HepG2 (cell line): ENCODE results near the gene FOLR1. TPM values are rescaled to one million over a fixed set of nuclear protein-coding genes. Genes with fewer than 3 reads are reported as not detected.
A peak's percentile ranks its signal among the peaks of the same experiment; 100 is the strongest.

ENCODE experiments used
- ATAC-seq: fragments of 200-7000 bp; cut with Tn5 transposase; 3 replicates; pipeline ENCODE4 v1.9.1; 2020; ENCODE audit warnings: mild to moderate bottlenecking, moderate library complexity
- BruUV-seq: library from RNA; stranded (reverse); fragments of 400-500 nt; replicated peaks from 2 replicates; lab custom pipeline; 2021; lab: Mats Ljungman, UMichigan
- CTCF ChIA-PET: fragments of 300-600 bp; formaldehyde crosslinking; extraction: SDS; loops from one replicate; lab custom pipeline; 2021; ENCODE audit warnings: low total read pairs, inconsistent platforms, low intra/inter-chr PET ratio; lab: Yijun Ruan, JAX
- POLR2A ChIA-PET: fragments of 350-600 bp; sonication (Branson Sonifier 250); formaldehyde crosslinking; loops from one replicate; lab custom pipeline; 2020; ENCODE audit warnings: antibody characterized with exemption, inconsistent platforms; lab: Yijun Ruan, JAX
- DNase-seq: peaks from one replicate; pipeline ENCODE4 v3.0.0-alpha.2; 2015; ENCODE audit warnings: low spot score
- FAIRE-seq: peaks from 3 replicates; lab custom pipeline; 2011; peaks lifted over from hg19 to GRCh38; lab: Jason Lieb, UNC
- H2AFZ ChIP-seq: one replicate; pipeline ENCODE4 v1.6.1; 2011; ENCODE audit warnings: low read length, inconsistent platforms
- H3K27ac ChIP-seq: fragments of 300-600 bp; 3 replicates; pipeline ENCODE4 v1.8.0; 2011; ENCODE audit warnings: mixed run types, mild to moderate bottlenecking, mixed read lengths, low read length, inconsistent platforms; ENCODE audit not compliant: insufficient read depth; ENCODE audit errors: extremely low read length
- H3K27me3 ChIP-seq, 2 experiments: fragments of 200-600 bp in 1 of 2; 2 replicates in 1 of 2; 3 replicates in 1 of 2; pipeline versions ENCODE4 v1.6.0 to v1.8.0; 2011; ENCODE audit warnings: low read length in 2 of 2, mild to moderate bottlenecking in 2 of 2, moderate library complexity in 2 of 2, inconsistent platforms in 1 of 2; ENCODE audit not compliant: insufficient read depth in 2 of 2, control insufficient read depth in 1 of 2
- H3K36me3 ChIP-seq, 2 experiments: fragments of 200-600 bp in 1 of 2; replicated peaks in 1 of 2; 2 replicates in 1 of 2; 3 replicates in 1 of 2; pipeline versions ENCODE4 v1.5.1 to v1.8.0; 2011; ENCODE audit warnings: low read length in 2 of 2, inconsistent platforms in 1 of 2; ENCODE audit not compliant: insufficient read depth in 2 of 2, control insufficient read depth in 1 of 2
- H3K4me1 ChIP-seq: 2 replicates; pipeline ENCODE4 v1.5.1; 2012; ENCODE audit warnings: low read length, inconsistent platforms; ENCODE audit not compliant: insufficient read depth
- H3K4me2 ChIP-seq: 2 replicates; pipeline ENCODE4 v1.6.0; 2011; ENCODE audit warnings: low read depth, low read length, inconsistent platforms
- H3K4me3 ChIP-seq, 3 experiments: fragments of 200-600 bp in 1 of 3; sonication (generic), shearing (Covaris generic) in 1 of 3; replicated peaks in 1 of 3; 2 replicates each; pipeline ENCODE4 v1.5.1; 2011 to 2016; ENCODE audit warnings: low read length in 3 of 3, inconsistent platforms in 2 of 3, low read depth in 2 of 3, mild to moderate bottlenecking in 2 of 3, control low read depth in 1 of 3, mixed read lengths in 1 of 3; ENCODE audit not compliant: insufficient read depth in 1 of 3
- H3K79me2 ChIP-seq: one replicate; pipeline ENCODE4 v1.6.1; 2011; ENCODE audit warnings: low read length, inconsistent platforms; ENCODE audit not compliant: insufficient read depth
- H3K9ac ChIP-seq: 2 replicates; pipeline ENCODE4 v1.6.0; 2011; ENCODE audit warnings: mild to moderate bottlenecking, low read depth, low read length, inconsistent platforms; ENCODE audit not compliant: insufficient read depth
- H3K9me3 ChIP-seq: 2 replicates; pipeline ENCODE4 v1.5.1; 2012; ENCODE audit warnings: mild to moderate bottlenecking, low read length
- H4K20me1 ChIP-seq: 2 replicates; pipeline ENCODE4 v1.6.0; 2011; ENCODE audit warnings: inconsistent platforms, mild to moderate bottlenecking, low read length, moderate library complexity; ENCODE audit not compliant: insufficient read depth
- AGO2 ChIP-seq: fragments of 200-400 bp; formaldehyde crosslinking; optimal IDR thresholded peaks from 2 replicates; pipeline ENCODE3; 2017; ENCODE audit warnings: mild to moderate bottlenecking, low read depth, low read length, moderate library complexity
- HES4 ChIP-seq: sonication (generic); formaldehyde crosslinking; IDR thresholded peaks from 2 replicates; pipeline ENCODE4 v1.9.0; 2021; ENCODE audit warnings: mild to moderate bottlenecking, missing genetic modification reagents, borderline replicate concordance
- HNRNPH1 ChIP-seq: fragments of 200-400 bp; formaldehyde crosslinking; optimal IDR thresholded peaks from 2 replicates; pipeline ENCODE3; 2017; ENCODE audit warnings: mild to moderate bottlenecking, low read depth, low read length
- MAZ ChIP-seq, 2 experiments: sonication (generic) in 1 of 2; formaldehyde crosslinking in 1 of 2; IDR thresholded peaks; 2 replicates each; pipeline versions ENCODE4 v1.5.0 to v1.6.1; 2012 to 2020; ENCODE audit warnings: low read depth in 2 of 2, mild to moderate bottlenecking in 2 of 2, borderline replicate concordance in 1 of 2, improper control_type of control experiment in 1 of 2, low read length in 1 of 2, missing genetic modification reagents in 1 of 2, moderate library complexity in 1 of 2
- RNF2 ChIP-seq: fragments of 450-650 bp; conservative IDR thresholded peaks from 2 replicates; pipeline ENCODE4 v1.6.1; 2016; ENCODE audit warnings: low read depth
- ZFX ChIP-seq: sonication (generic); formaldehyde crosslinking; IDR thresholded peaks from 2 replicates; pipeline ENCODE4 v1.4.0; 2020; ENCODE audit warnings: mild to moderate bottlenecking, low read depth, missing genetic modification reagents, moderate library complexity
- ZFY ChIP-seq: sonication (generic); formaldehyde crosslinking; IDR thresholded peaks from 2 replicates; pipeline ENCODE4 v1.4.0; 2020; ENCODE audit warnings: missing genetic modification reagents
- ZNF234 ChIP-seq: sonication (generic); formaldehyde crosslinking; conservative IDR thresholded peaks from 2 replicates; pipeline ENCODE4 v1.5.1; 2020; ENCODE audit warnings: mild to moderate bottlenecking, missing genetic modification reagents
- ZNF337 ChIP-seq: sonication (generic); formaldehyde crosslinking; IDR thresholded peaks from 2 replicates; pipeline ENCODE4 v1.5.1; 2020; ENCODE audit warnings: missing genetic modification reagents, low read depth, mild to moderate bottlenecking, borderline replicate concordance
- ZNF383 ChIP-seq: sonication (generic); formaldehyde crosslinking; IDR thresholded peaks from 2 replicates; pipeline ENCODE4 v1.4.0; 2020; ENCODE audit warnings: missing genetic modification reagents, mild to moderate bottlenecking, borderline replicate concordance
- ZNF432 ChIP-seq: sonication (generic); formaldehyde crosslinking; IDR thresholded peaks from 2 replicates; pipeline ENCODE4 v1.5.0; 2020; ENCODE audit warnings: missing genetic modification reagents, mild to moderate bottlenecking, borderline replicate concordance
- ZNF773 ChIP-seq: sonication (generic); formaldehyde crosslinking; IDR thresholded peaks from 2 replicates; pipeline ENCODE4 v1.4.0; 2020; ENCODE audit warnings: missing genetic modification reagents, borderline replicate concordance
- ZSCAN21 ChIP-seq: sonication (generic); formaldehyde crosslinking; IDR thresholded peaks from 2 replicates; pipeline ENCODE4 v1.8.0; 2022; ENCODE audit warnings: mild to moderate bottlenecking, missing genetic modification reagents, moderate library complexity, borderline replicate concordance
- ZSCAN31 ChIP-seq: sonication (generic); formaldehyde crosslinking; IDR thresholded peaks from 2 replicates; pipeline ENCODE4 v1.5.0; 2020; ENCODE audit warnings: low read depth, mild to moderate bottlenecking, missing genetic modification reagents
- WGBS: methylation state at CpG from one replicate; pipeline ENCODE4 v1.1.6; 2017; ENCODE audit warnings: low lambda C conversion rate; 5-methylcytosine and 5-hydroxymethylcytosine counted together
- in situ Hi-C: cut with HindIII; loops from 2 replicates; pipeline ENCODE4 v1.10.0; 2017; ENCODE audit warnings: low pct_unique_long_range_greater_than_20kb; ENCODE audit not compliant: extremely low pct_ligation_motif_present
- intact Hi-C: fragments of 100-400 bp; cut with micrococcal nuclease; formaldehyde crosslinking; loops from one replicate; pipeline ENCODE4 v1.10.0; 2022; ENCODE audit not compliant: unreplicated experiment
- polyA plus RNA-seq, 8 experiments: library from polyadenylated mRNA; depleted of rRNA in 3 of 8; stranded (reverse) in 7 of 8; unstranded in 1 of 8; fragments of >200 nt; fragmentation: Illumina TruSeq in 4 of 8; extraction: Trizol in 4 of 8; gene quantifications; 2 replicates each; pipeline versions ENCODE4 v1.2.1 to v1.2.3, GENCODE V29; 2011 to 2016; ENCODE audit warnings: low read depth in 4 of 8, missing spikeins in 1 of 8, mixed read lengths in 1 of 8; ENCODE audit not compliant: insufficient read depth in 1 of 8
- total RNA-seq, 5 experiments: library from RNA; depleted of rRNA; stranded (reverse); fragments of >200 nt; fragmentation: Illumina TruSeq; extraction: Trizol; gene quantifications; 2 replicates each; pipeline ENCODE4 v1.2.3, GENCODE V29; 2016; ENCODE audit warnings: low read depth in 1 of 5
- TF ChIP-seq, protein P1 (sequence below): sonication (generic); formaldehyde crosslinking; IDR thresholded peaks from 2 replicates; pipeline ENCODE4 v1.4.0; 2020; ENCODE audit warnings: missing genetic modification reagents
- TF ChIP-seq, protein P2 (sequence below): sonication (generic); formaldehyde crosslinking; conservative IDR thresholded peaks from 2 replicates; pipeline ENCODE4 v1.8.1; 2023; ENCODE audit warnings: missing genetic modification reagents
- TF ChIP-seq, protein P3 (sequence below): IDR thresholded peaks from 2 replicates; pipeline ENCODE4 v1.6.1; 2012; ENCODE audit warnings: inconsistent platforms

The FOLR1 gene
- total and polyA plus RNA-seq, 2 of the 13 experiments (the other 11 are each of a cell fraction or from before 2014, with no cell fraction given) = 0.20 TPM; not detected in 1

DNA sequence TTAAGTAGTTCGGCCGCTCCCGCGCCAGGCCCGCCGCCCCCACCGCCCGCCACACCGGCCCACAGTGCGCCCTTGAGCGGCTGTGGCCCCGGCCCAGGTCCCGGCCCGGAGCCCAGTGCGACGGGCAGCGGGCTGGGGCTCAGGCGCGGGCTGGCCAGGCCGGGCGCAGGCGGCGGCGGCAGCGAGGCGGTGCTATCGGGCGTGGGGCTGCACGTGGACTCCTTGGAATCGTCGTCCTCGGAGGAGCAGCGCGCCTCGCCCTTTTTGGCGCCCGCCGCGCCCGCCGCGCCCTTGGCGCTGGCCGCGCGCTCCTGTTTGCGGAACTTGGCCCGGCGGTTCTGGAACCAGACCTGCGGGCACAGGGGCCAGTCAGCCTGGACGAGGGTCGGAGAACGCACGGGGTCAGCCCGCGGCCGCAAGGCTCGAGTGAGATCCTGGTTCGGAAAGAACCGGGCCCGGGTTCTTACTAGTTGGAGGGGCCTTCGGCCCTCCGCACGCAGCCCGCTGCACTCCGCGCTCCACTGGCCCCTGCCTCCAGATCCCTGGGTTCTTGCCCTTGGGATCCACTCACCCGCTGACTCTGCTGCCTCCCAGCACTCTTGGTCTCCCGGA lies 48.0 kb downstream of the FOLR1 start:
- H2AFZ ChIP-seq = no peak overlapping the region
- ChIA-PET CTCF (no interaction called here), POLR2A (no interaction called here)
- no peak for DNase-seq
- peaks cover 5 to 7% of the 10 kb centered on the region in 2 experiments; a peak in 3 of 5 replicates for H3K36me3 ChIP-seq
- H4K20me1 ChIP-seq = no peaks in the 10 kb centered on the region
- BruUV-seq = no TSS peak
- intact Hi-C loops (loop anchor here (2.0 kb wide), 1 partner anchor 15 kb away; the partner anchor contains the start of gene INPPL1), in situ Hi-C loops (no loop called here)
- H3K4me2 ChIP-seq = peak overlapping the region; percentile 48
- WGBS = 35% methylated on average over 19 of the region's 69 CpGs
- ATAC-seq = peak; percentile 57
- FAIRE-seq = no peak
- no peaks in the 10 kb centered on the region for H3K9me3 ChIP-seq
- H3K27ac ChIP-seq = no peak overlapping the region
- no peaks in the 10 kb centered on the region for H3K79me2 ChIP-seq
- peaks cover 6 to 42% of the 10 kb centered on the region in 2 experiments; a peak in 4 of 5 replicates for H3K27me3 ChIP-seq
- peak overlapping the region in 1 of 3 experiments; percentile 45; a peak in 2 of 6 replicates for H3K4me3 ChIP-seq
- 0 out of 2 replicates have a peak overlapping the region, but pooled peaks have one; percentile 15 for H3K9ac ChIP-seq
- H3K4me1 ChIP-seq = peaks cover 17% of the 10 kb centered on the region
- TF ChIP-seq, protein P1, sequence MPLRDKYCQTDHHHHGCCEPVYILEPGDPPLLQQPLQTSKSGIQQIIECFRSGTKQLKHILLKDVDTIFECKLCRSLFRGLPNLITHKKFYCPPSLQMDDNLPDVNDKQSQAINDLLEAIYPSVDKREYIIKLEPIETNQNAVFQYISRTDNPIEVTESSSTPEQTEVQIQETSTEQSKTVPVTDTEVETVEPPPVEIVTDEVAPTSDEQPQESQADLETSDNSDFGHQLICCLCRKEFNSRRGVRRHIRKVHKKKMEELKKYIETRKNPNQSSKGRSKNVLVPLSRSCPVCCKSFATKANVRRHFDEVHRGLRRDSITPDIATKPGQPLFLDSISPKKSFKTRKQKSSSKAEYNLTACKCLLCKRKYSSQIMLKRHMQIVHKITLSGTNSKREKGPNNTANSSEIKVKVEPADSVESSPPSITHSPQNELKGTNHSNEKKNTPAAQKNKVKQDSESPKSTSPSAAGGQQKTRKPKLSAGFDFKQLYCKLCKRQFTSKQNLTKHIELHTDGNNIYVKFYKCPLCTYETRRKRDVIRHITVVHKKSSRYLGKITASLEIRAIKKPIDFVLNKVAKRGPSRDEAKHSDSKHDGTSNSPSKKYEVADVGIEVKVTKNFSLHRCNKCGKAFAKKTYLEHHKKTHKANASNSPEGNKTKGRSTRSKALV = peak; percentile 85
- TF ChIP-seq ZSCAN21 (CRISPR knock-in tag) (0 out of 2 replicates have a peak, but pooled peaks have one; percentile 29), ZNF234 (CRISPR knock-in tag) (no peak), ZNF383 (CRISPR knock-in tag) (no peak), ZSCAN31 (CRISPR knock-in tag) (no peak), AGO2 (peak; percentile 15), MAZ (IDR thresholded peaks at IDR 0.05; ENCODE audit: borderline replicate concordance, low read depth, low read length) (no peak), MAZ (CRISPR knock-in tag; IDR thresholded peaks at IDR 0.05; ENCODE audit: low read depth) (0 out of 2 replicates have a peak, but pooled peaks have one; percentile 31), ZNF773 (CRISPR knock-in tag) (0 out of 2 replicates have a peak, but pooled peaks have one; percentile 39), RNF2 (0 out of 2 replicates have a peak, but pooled peaks have one; percentile 31), ZNF432 (CRISPR knock-in tag) (no peak), ZFY (CRISPR knock-in tag) (0 out of 2 replicates have a peak, but pooled peaks have one; percentile 28), ZFX (CRISPR knock-in tag) (peak; percentile 25; the same call in 1 of the 2 replicates), HES4 (CRISPR knock-in tag) (peak; percentile 34; the same call in 1 of the 2 replicates), HNRNPH1 (no peak), ZNF337 (CRISPR knock-in tag) (no peak)
- TF ChIP-seq, protein P2, sequence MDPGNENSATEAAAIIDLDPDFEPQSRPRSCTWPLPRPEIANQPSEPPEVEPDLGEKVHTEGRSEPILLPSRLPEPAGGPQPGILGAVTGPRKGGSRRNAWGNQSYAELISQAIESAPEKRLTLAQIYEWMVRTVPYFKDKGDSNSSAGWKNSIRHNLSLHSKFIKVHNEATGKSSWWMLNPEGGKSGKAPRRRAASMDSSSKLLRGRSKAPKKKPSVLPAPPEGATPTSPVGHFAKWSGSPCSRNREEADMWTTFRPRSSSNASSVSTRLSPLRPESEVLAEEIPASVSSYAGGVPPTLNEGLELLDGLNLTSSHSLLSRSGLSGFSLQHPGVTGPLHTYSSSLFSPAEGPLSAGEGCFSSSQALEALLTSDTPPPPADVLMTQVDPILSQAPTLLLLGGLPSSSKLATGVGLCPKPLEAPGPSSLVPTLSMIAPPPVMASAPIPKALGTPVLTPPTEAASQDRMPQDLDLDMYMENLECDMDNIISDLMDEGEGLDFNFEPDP = no peak
- TF ChIP-seq, protein P3, sequence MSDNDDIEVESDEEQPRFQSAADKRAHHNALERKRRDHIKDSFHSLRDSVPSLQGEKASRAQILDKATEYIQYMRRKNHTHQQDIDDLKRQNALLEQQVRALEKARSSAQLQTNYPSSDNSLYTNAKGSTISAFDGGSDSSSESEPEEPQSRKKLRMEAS = peak; percentile 84
